GM23338 (cell line): Measurements from ENCODE around the gene KRT1. TPM values are rescaled to one million over a fixed set of nuclear protein-coding genes. Genes with fewer than 3 reads are reported as not detected.

Experiments
- ATAC-seq: fragments of 200-7000 bp; cut with Tn5 transposase; 3 replicates; pipeline ENCODE4 v1.9.1; 2020
- DNase-seq: peaks from one replicate; pipeline ENCODE4 v3.0.0-alpha.2; 2015; ENCODE audit warnings: low spot score
- H2AFZ ChIP-seq: fragments of 200-600 bp; sonication (generic); 2 replicates; pipeline ENCODE4 v1.8.0; 2016; ENCODE audit warnings: antibody characterized with exemption, mild to moderate bottlenecking, moderate library complexity
- H3F3A ChIP-seq: fragments of 200-600 bp; sonication (generic); replicated peaks from 2 replicates; pipeline ENCODE4 v1.8.0; 2017; ENCODE audit warnings: antibody characterized with exemption, mixed run types, low read depth
- H3K27ac ChIP-seq: fragments of 200-600 bp; sonication (generic); 2 replicates; pipeline ENCODE4 v1.6.1; 2016; ENCODE audit warnings: low read depth
- H3K27me3 ChIP-seq: fragments of 200-600 bp; sonication (generic); 2 replicates; pipeline ENCODE4 v1.8.0; 2016; ENCODE audit warnings: mild to moderate bottlenecking, mixed run types, moderate library complexity; ENCODE audit not compliant: insufficient read depth
- H3K36me3 ChIP-seq: fragments of 200-600 bp; sonication (generic); 2 replicates; pipeline ENCODE4 v1.8.0; 2016; ENCODE audit warnings: mild to moderate bottlenecking; ENCODE audit not compliant: insufficient read depth
- H3K4me1 ChIP-seq: fragments of 200-600 bp; sonication (generic); 2 replicates; pipeline ENCODE4 v1.8.0; 2016; ENCODE audit warnings: mild to moderate bottlenecking, moderate library complexity; ENCODE audit not compliant: insufficient read depth
- H3K4me2 ChIP-seq: fragments of 200-600 bp; sonication (generic); 2 replicates; pipeline ENCODE4 v1.7.1; 2017; ENCODE audit warnings: mixed run types
- H3K4me3 ChIP-seq: fragments of 200-600 bp; sonication (generic); 2 replicates; pipeline ENCODE4 v1.6.1; 2016; ENCODE audit warnings: mixed run types
- H3K79me2 ChIP-seq: fragments of 200-600 bp; sonication (generic); replicated peaks from 2 replicates; pipeline ENCODE4 v1.8.0; 2017; ENCODE audit warnings: mild to moderate bottlenecking; ENCODE audit not compliant: insufficient read depth
- H3K9me2 ChIP-seq: fragments of 200-600 bp; sonication (generic); 2 replicates; pipeline ENCODE4 v1.8.0; 2017; ENCODE audit not compliant: insufficient read depth
- H4K20me1 ChIP-seq: fragments of 200-600 bp; sonication (generic); replicated peaks from 2 replicates; pipeline ENCODE4 v1.8.0; 2017; ENCODE audit warnings: mild to moderate bottlenecking; ENCODE audit not compliant: insufficient read depth
- H3K27ac Mint-ChIP-seq: 2 replicates; pipeline ENCODE4 v1.8.0; 2020; ENCODE audit warnings: inconsistent platforms, mild to moderate bottlenecking, moderate library complexity, mixed read lengths
- H3K27me3 Mint-ChIP-seq: 3 replicates; pipeline ENCODE4 v1.8.0; 2022; ENCODE audit warnings: low read depth, mild to moderate bottlenecking, moderate library complexity, mixed read lengths, inconsistent platforms; ENCODE audit not compliant: insufficient read depth, poor library complexity
- H3K36me3 Mint-ChIP-seq: 3 replicates; pipeline ENCODE4 v1.8.0; 2021; ENCODE audit warnings: low read depth, mild to moderate bottlenecking, inconsistent platforms, moderate library complexity, mixed read lengths
- H3K4me1 Mint-ChIP-seq: 3 replicates; pipeline ENCODE4 v1.8.0; 2020; ENCODE audit warnings: mild to moderate bottlenecking, inconsistent platforms, mixed read lengths
- H3K4me3 Mint-ChIP-seq: 3 replicates; pipeline ENCODE4 v1.8.0; 2021; ENCODE audit warnings: moderate library complexity, mild to moderate bottlenecking, inconsistent platforms, mixed read lengths
- H3K9me3 Mint-ChIP-seq: 3 replicates; pipeline ENCODE4 v1.8.0; 2020; ENCODE audit warnings: moderate library complexity, mild to moderate bottlenecking, inconsistent platforms, mixed read lengths
- CREB1 ChIP-seq: fragments of 250-450 bp; sonication (Bioruptor Pico); IDR thresholded peaks from 2 replicates; pipeline ENCODE4 v1.5.0; 2020; ENCODE audit warnings: low read depth, mild to moderate bottlenecking, moderate library complexity
- EZH2phosphoT487 ChIP-seq: fragments of 200-600 bp; sonication (generic); IDR thresholded peaks from one replicate; pipeline ENCODE4 v1.8.1; 2018; ENCODE audit warnings: antibody characterized with exemption; ENCODE audit not compliant: unreplicated experiment
- NANOG ChIP-seq: IDR thresholded peaks from 2 replicates; pipeline ENCODE4 v1.6.1; 2016; ENCODE audit warnings: antibody characterized with exemption, borderline replicate concordance
- POLR2AphosphoS5 ChIP-seq: IDR thresholded peaks from 2 replicates; pipeline ENCODE4 v1.6.1; 2016; ENCODE audit warnings: antibody characterized with exemption, low read depth
- ZNF114 ChIP-seq: fragments of 250-450 bp; sonication (Bioruptor Pico); IDR thresholded peaks from 2 replicates; pipeline ENCODE4 v1.5.0; 2020; ENCODE audit warnings: mild to moderate bottlenecking, moderate library complexity
- ZNF331 ChIP-seq: fragments of 250-450 bp; sonication (Bioruptor Pico); IDR thresholded peaks from 2 replicates; pipeline ENCODE4 v1.5.0; 2020; ENCODE audit warnings: low read depth, mild to moderate bottlenecking, moderate library complexity
- long read RNA-seq: library from polyadenylated mRNA; unstranded; transcript quantifications from one replicate; pipeline ENCODE4 v2.0.0, GENCODE V29; 2020; ENCODE audit not compliant: unreplicated experiment
- polyA plus RNA-seq: library from polyadenylated mRNA; unstranded; fragments of >200 nt; fragmentation: Nextera tagmentation; extraction: Ambion mirVana; gene quantifications from 2 replicates; pipeline ENCODE4 v1.2.1, GENCODE V29; 2016
- total RNA-seq: library from RNA; depleted of rRNA; stranded (reverse); fragments of >200 nt; shearing (Covaris generic); gene quantifications from 2 replicates; pipeline ENCODE4 v1.2.3, GENCODE V29; 2014; rRNA removed
- TF ChIP-seq, protein P1 (sequence below), 2 experiments: fragments of 200-600 bp in 1 of 2; sonication (generic) in 1 of 2; conservative IDR thresholded peaks; 2 replicates each; pipeline versions ENCODE4 v1.5.1 to v1.6.1; 2016 to 2017; ENCODE audit warnings: antibody characterized with exemption in 2 of 2, low read depth in 2 of 2, mild to moderate bottlenecking in 2 of 2, moderate library complexity in 1 of 2
- TF ChIP-seq, protein P2 (sequence below): IDR thresholded peaks from one replicate; pipeline ENCODE4 v1.6.1; 2018; ENCODE audit warnings: antibody characterized with exemption; ENCODE audit not compliant: unreplicated experiment

KRT1 gene
- total RNA-seq (not detected in 2 replicates), polyA plus RNA-seq (not detected in 2 replicates)
- long read RNA-seq: 0 reads

DNA sequence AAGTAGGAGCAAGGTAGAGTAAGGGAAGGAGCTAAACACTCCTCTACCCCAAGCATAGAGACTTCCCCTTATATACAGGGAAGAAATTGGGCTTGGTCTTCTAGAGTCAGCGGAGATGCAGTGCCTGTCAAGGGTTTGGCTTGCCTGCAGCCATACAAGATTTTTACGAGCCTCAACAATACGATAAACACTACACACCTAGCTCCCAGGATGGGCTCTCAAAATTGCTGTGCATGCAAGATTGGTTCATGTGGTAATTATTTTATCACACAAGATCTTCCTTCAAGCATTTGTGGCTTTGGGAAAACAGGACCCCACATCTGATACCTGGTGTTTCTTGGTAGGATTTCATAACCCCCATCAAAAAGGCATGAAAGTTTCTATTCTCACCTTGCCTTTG is at the start of gene KRT1:
Gene KRT1, minus strand, starts transcription at position 45 of the 400 bp plus-strand sequence. CDS start 59 bp downstream, outside the sequence.
- H3K27me3 Mint-ChIP-seq: no peaks in the 10 kb centered on the region
- H3K9me2 ChIP-seq: peaks cover 9% of the 10 kb centered on the region; the same call in 1 of the 2 replicates

DNA sequence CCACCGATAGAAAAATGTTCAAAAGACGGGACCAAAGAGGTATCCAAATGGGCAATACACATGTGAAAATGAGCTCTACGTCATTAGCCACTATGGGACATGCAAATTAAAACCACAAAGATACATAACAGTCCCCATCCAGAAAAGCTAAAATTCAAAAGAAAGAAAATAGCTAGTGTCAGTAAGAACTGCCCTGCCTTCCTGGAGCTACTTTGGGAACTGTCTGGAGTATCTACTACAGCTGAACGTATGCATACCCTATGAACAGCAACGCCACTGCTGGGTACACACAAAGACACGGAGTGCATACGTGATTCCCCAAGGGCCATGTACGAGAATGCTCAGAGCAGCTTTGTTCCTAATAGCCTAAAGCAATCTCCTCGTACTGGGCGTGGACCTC is 48.9 kb upstream of the KRT1 start:
- H2AFZ ChIP-seq: no peak overlapping the region
- H3K4me1 ChIP-seq: no peaks in the 10 kb centered on the region
- H3K9me2 ChIP-seq: peaks cover 5% of the 10 kb centered on the region; the same call in 1 of the 2 replicates
- peaks cover 14% of the 10 kb centered on the region for H3K27me3 Mint-ChIP-seq
- H3K27ac Mint-ChIP-seq: no peak overlapping the region
- ATAC-seq (no peak), DNase-seq (no peak)
- no peaks in the 10 kb centered on the region for H4K20me1 ChIP-seq
- no peaks in the 10 kb centered on the region for H3K27me3 ChIP-seq
- H3K79me2 ChIP-seq: no peaks in the 10 kb centered on the region
- H3K36me3 Mint-ChIP-seq: no peaks in the 10 kb centered on the region
- H3K4me3 Mint-ChIP-seq: no peak overlapping the region
- no peaks in the 10 kb centered on the region for H3K4me1 Mint-ChIP-seq
- H3F3A ChIP-seq: no peaks in the 10 kb centered on the region
- no peak overlapping the region for H3K4me3 ChIP-seq
- H3K9me3 Mint-ChIP-seq: peaks cover 12% of the 10 kb centered on the region
- H3K27ac ChIP-seq: no peak overlapping the region
- TF ChIP-seq EZH2phosphoT487 (no peak), POLR2AphosphoS5 (no peak), ZNF114 (CRISPR knock-in tag) (no peak), ZNF331 (CRISPR knock-in tag) (no peak), NANOG (no peak)
- TF ChIP-seq, protein P1, sequence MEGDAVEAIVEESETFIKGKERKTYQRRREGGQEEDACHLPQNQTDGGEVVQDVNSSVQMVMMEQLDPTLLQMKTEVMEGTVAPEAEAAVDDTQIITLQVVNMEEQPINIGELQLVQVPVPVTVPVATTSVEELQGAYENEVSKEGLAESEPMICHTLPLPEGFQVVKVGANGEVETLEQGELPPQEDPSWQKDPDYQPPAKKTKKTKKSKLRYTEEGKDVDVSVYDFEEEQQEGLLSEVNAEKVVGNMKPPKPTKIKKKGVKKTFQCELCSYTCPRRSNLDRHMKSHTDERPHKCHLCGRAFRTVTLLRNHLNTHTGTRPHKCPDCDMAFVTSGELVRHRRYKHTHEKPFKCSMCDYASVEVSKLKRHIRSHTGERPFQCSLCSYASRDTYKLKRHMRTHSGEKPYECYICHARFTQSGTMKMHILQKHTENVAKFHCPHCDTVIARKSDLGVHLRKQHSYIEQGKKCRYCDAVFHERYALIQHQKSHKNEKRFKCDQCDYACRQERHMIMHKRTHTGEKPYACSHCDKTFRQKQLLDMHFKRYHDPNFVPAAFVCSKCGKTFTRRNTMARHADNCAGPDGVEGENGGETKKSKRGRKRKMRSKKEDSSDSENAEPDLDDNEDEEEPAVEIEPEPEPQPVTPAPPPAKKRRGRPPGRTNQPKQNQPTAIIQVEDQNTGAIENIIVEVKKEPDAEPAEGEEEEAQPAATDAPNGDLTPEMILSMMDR (conservative IDR thresholded peaks at IDR 0.05; ENCODE audit: low read depth in 2 of 2): no peak
- TF ChIP-seq, protein P2, sequence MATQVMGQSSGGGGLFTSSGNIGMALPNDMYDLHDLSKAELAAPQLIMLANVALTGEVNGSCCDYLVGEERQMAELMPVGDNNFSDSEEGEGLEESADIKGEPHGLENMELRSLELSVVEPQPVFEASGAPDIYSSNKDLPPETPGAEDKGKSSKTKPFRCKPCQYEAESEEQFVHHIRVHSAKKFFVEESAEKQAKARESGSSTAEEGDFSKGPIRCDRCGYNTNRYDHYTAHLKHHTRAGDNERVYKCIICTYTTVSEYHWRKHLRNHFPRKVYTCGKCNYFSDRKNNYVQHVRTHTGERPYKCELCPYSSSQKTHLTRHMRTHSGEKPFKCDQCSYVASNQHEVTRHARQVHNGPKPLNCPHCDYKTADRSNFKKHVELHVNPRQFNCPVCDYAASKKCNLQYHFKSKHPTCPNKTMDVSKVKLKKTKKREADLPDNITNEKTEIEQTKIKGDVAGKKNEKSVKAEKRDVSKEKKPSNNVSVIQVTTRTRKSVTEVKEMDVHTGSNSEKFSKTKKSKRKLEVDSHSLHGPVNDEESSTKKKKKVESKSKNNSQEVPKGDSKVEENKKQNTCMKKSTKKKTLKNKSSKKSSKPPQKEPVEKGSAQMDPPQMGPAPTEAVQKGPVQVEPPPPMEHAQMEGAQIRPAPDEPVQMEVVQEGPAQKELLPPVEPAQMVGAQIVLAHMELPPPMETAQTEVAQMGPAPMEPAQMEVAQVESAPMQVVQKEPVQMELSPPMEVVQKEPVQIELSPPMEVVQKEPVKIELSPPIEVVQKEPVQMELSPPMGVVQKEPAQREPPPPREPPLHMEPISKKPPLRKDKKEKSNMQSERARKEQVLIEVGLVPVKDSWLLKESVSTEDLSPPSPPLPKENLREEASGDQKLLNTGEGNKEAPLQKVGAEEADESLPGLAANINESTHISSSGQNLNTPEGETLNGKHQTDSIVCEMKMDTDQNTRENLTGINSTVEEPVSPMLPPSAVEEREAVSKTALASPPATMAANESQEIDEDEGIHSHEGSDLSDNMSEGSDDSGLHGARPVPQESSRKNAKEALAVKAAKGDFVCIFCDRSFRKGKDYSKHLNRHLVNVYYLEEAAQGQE: no peak
- no peaks in the 10 kb centered on the region for H3K36me3 ChIP-seq
- no peak overlapping the region for H3K4me2 ChIP-seq

More for the DNA sequence above, at the start of gene KRT1:
- Mint-ChIP-seq H3K9me3 (no peaks in the 10 kb centered on the region), H3K4me3 (no peak within 1 kb of the TSS), H3K36me3 (no peaks in the 10 kb centered on the region), H3K4me1 (no peaks in the 10 kb centered on the region; the same call in 2 of the 3 replicates), H3K27ac (no peak within 1 kb of the TSS)
- no peaks in the 10 kb centered on the region for H3K4me1 ChIP-seq
- no peak within 1 kb of the TSS for H3K4me3 ChIP-seq
- no peaks in the 10 kb centered on the region for H3K79me2 ChIP-seq
- H4K20me1 ChIP-seq: no peaks in the 10 kb centered on the region
- H3F3A ChIP-seq: no peaks in the 10 kb centered on the region
- H2AFZ ChIP-seq: no peak within 1 kb of the TSS
- H3K36me3 ChIP-seq: no peaks in the 10 kb centered on the region
- DNase-seq: no peak
- H3K27me3 ChIP-seq: no peaks in the 10 kb centered on the region
- H3K27ac ChIP-seq: no peak within 1 kb of the TSS
- H3K4me2 ChIP-seq: no peak within 1 kb of the TSS
- TF ChIP-seq, protein P1 (conservative IDR thresholded peaks at IDR 0.05; ENCODE audit: low read depth in 2 of 2): no peak
- TF ChIP-seq NANOG (no peak), EZH2phosphoT487 (no peak), CREB1 (CRISPR knock-in tag) (no peak)
- TF ChIP-seq, protein P2: no peak
- ATAC-seq: no peak
